ENCODE data around the gene TCF4.
"Not testable (repeated sequence)": the region's sequence is repeated elsewhere in the genome, so short reads cannot be mapped to it uniquely, and the experiment has no call there.

TCF4 gene

DNA sequence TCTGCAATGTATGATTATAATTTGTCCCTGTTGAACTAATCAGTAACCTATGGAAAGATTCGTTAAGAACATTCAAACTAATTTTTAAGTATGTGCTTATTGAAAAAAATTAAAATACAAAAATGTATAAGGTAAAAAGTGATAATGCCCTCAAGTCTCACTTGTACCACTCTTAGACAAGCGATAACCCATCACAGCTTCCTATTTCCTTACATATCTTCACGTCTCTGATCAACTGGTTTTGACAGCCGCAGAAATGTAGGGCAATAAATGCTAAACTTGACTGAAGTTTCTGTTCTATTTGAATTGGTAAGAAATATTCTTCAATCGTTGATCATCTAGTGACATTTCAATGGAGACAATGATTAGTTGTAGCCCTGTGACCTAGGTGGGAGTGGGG is 112.5 kb downstream of the TCF4 start:
- no peak for DNase-seq (ENCODE audit: low read depth in 3 of 3)

- DNase-seq (ENCODE audit: low read depth in 3 of 3) = no peak
Observed at GRCh38 chr18:55473560-55473959, 114.4 kb downstream of the TCF4 start.

DNA sequence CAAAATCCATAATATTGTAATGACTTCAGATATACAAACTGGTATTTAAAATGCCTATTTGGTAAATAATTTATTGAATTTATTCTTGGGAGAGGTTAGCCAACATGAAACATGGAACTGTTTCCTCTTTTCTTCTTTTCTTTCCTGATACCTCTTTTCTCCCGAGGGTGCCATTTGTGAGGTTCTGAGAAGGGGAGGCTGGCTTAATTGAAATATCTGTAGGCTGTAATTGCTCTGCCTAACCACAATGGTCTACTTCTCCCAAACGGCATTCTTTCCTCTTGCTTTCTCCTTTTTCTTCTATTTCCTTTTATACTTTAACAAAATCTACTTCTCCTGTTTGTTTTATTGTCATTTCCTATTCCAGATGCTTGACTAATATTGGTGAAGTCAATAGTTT is 114.9 kb downstream of the TCF4 start:
- no peak for DNase-seq (ENCODE audit: low read depth in 3 of 3)

- no peak for DNase-seq (ENCODE audit: low read depth in 3 of 3)
Observed at GRCh38 chr18:55470826-55471225, 117.2 kb downstream of the TCF4 start.

DNA sequence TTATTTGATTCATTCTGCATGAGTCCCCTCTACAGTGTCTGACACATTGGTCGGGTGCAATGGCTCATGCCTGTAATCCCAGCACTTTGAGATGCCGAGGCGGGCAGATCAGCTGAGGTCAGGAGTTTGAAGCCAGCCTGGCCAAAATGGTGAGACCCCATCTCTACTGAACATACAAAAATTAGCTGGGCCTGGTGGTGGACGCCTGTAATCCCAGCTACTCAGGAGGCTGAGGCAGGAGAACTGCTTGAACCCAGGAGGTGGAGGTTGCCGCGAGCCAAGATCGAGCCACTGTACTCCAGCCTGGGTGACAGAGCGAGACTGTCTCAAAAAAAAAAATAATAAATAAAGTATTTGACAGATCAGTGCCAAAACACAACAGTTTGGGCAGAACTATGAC is 118.9 kb downstream of the TCF4 start:
- DNase-seq (ENCODE audit: low read depth in 3 of 3) = not testable (repeated sequence)

GRCh38 chr18:55466789-55467188 is 121.2 kb downstream of the TCF4 start:
- DNase-seq (ENCODE audit: low read depth in 3 of 3) = no peak

- no peak for DNase-seq (ENCODE audit: low read depth in 3 of 3)
Observed at GRCh38 chr18:55465313-55465712, 122.7 kb downstream of the TCF4 start.

- no peak for DNase-seq (ENCODE audit: low read depth in 3 of 3)
Observed at GRCh38 chr18:55464581-55464980, 123.4 kb downstream of the TCF4 start.

DNA sequence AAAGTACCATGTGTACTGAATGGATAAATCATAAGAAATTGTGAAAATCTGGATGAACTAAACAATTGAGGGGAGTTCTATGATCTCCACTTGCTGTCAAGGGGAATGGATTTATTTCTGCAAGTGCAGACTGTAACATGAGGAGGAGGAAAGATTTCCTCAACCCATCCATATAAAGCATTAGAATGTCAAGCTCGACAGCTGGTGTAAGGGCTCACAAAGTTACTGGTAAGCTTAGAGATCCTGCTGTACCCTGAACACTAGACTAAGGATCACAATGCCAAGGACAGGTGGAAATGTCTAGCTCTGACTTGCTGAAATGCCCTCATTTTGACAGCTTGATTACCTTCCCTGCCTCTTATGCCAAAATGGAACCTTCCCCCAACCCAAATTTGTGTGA is 125.3 kb downstream of the TCF4 start:
- DNase-seq (ENCODE audit: low read depth in 3 of 3) = no peak

DNA sequence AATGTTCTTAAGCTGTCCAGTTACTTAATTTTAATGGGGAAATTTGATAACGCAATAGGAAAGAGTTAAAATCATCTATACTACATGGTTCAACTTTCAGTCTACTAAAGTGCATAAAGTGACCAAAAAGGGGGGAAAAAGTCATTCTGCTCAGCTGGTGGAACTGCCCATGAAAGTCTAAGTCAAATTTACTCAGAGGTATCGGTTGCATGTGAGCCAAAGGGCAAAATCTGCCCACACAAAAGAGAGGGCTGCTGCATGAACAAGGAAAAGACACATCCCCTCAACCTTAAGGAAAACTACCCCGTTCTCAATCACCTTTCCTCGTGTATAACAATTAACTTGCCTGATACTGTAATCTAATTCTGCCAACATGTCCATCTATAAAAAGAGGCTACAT is 126.1 kb downstream of the TCF4 start:
- DNase-seq (ENCODE audit: low read depth in 3 of 3) = no peak

- no peak for DNase-seq (ENCODE audit: low read depth in 3 of 3)
Observed at GRCh38 chr18:55458456-55459203, 129.4 kb downstream of the TCF4 start.

GRCh38 chr18:55457028-55457427 is 131.0 kb downstream of the TCF4 start:
- DNase-seq (ENCODE audit: low read depth in 3 of 3) = no peak

GRCh38 chr18:55455938-55456337 is 132.1 kb downstream of the TCF4 start:
- no peak for DNase-seq (ENCODE audit: low read depth in 3 of 3)

DNA sequence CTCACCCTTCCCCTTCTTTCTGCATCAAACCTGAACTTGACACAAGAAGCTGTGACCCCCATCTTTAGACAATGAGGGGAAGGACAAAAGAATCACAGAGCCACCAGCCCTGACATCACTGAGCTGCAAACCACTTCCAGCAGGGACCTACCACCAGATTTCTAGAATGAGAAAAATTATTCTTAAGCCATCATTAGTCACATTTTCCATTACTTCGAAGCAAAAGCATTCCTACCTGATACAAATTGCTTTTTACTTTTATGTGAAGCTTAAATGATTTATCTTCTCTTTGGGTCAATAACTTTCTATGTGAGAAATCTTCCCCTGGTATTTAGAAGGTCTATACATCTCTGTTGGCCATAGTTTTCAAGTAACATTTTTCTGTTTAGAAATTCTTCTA is 134.8 kb downstream of the TCF4 start:
- DNase-seq (ENCODE audit: low read depth in 3 of 3) = no peak

DNA sequence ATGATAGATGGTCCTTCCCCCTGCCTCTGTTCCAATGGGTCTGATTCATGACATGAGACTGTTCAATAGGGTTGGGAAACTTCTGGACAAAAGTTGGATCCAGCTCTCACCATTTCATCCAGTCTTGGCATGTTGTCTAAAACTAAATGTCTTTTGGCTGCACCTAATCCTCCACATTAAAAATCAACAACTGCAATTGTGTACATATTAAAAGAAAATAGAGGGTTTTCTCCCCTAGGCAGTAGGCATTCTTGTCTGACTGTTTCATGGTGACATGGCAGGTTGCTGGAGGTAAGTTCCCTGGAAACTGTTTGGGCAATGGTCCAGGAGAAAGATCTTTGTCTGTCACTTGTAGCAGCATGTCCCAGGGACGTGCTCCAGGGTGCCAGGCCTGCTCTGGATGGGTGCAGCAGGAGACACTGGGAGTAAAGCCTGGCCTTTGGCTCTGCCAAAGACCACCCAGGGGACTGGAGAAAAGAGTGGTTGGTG is 135.8 kb downstream of the TCF4 start:
- no peak for DNase-seq (ENCODE audit: low read depth in 3 of 3)

DNA sequence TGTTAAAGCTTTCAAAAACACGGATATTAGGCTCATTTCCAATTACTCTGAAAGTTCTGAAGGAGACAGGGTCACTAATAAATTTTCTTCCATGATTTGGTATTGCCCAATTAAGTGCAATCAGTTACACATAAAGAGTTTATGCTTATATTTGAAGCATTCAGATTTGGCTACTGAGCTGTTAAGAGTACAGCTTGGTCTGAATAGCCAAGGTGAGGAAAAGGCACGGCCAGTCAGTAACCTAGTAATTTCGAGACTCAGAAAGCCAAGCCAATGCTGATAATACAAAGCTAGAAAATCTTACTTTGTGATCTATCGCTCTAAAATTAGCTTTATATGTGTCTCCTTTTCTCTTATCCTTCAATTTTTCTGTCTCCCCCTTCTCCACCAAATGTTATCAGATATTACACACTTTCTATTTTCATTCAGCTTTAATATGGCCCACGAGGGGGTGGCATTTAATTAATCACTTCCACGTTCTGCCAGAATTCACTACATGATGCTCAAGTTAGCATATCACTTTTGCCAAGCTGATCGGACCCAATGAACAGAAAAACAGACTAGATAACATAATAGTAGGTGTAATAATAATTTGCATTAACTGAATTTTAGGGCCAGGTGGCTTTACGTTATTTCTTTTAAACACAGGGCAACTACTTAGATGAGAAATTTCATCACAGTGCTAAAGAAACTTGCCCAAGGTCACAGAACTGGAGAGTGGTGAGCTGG is 138.4 kb downstream of the TCF4 start:
- no peak for DNase-seq (ENCODE audit: low read depth in 3 of 3)

DNA sequence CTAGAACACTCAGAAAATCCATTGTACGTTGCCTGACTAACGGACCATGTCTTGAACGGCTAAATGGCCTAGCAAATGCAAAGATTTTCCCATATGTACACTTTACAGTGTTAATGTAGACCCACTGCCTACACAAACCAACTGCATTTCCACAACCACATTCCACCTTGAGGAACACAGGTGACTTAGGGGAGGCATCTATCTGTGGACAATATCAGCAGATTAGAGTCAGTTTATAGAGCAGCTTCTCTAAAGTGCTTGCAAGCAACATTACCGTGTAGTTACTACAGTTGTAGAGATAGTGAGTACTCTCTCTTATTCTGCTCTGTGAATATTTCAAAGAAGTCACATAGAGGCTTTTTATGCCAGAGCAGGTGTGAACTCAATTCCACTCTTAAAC is 139.6 kb downstream of the TCF4 start:
- no peak for DNase-seq (ENCODE audit: low read depth in 3 of 3)

GRCh38 chr18:55447672-55448018 is 140.3 kb downstream of the TCF4 start:
- no peak for DNase-seq (ENCODE audit: low read depth in 3 of 3)

DNA sequence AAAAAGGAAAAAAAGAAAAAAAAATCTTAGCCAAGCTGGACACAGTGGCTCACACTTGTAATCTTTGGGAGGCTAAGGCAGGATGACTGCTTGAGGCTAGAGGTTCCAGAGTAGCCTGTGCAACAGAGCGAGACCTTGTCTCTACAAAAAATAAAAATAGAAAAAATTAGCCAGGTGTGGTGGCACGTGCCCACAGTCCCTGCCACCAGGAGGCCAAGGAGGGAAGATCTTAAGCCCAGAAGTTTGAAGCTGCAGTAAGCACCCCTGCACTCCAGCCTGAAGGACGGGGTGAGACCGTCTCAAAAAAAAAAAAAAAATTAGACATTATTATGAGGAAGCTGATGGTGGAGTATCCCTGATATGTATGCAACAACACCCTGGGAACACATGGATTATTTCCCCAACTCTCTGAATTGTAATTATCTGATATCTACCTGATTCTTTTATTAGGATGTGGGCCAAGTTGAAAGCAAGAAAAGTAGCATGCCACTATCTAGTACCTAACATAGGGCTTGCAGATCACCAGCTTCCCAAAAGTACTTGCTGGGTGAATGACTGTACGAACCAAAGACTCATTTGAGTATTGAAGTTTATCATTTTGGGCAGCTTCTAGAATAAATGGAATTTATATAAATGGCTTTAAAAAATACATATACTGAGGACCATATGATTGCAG is 140.9 kb downstream of the TCF4 start:
- DNase-seq (ENCODE audit: low read depth in 3 of 3) = no peak

DNA sequence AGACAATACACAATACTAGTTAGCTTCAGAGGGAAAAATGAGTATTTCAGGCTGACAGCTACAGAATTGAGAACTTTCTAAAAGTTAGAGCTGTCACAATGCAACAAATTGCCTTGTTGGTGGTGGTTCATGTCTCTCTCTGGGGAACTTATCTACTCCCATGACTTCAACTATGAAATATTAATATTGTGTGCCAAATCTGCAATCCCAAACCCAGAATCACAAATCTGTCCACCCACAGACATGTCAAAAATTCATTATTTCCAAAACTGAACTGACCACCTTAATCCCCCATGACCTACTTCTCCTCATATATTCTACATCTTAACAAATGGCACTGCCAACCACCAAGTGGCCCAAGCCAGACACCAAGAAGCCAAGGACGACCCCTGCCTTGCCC is 143.5 kb downstream of the TCF4 start:
- DNase-seq (ENCODE audit: low read depth in 3 of 3) = no peak

- DNase-seq (ENCODE audit: low read depth in 3 of 3) = no peak
Observed at GRCh38 chr18:55443776-55444175, 144.2 kb downstream of the TCF4 start.

GRCh38 chr18:55442561-55442960 is 145.4 kb downstream of the TCF4 start:
- DNase-seq (ENCODE audit: low read depth in 3 of 3) = no peak

DNA sequence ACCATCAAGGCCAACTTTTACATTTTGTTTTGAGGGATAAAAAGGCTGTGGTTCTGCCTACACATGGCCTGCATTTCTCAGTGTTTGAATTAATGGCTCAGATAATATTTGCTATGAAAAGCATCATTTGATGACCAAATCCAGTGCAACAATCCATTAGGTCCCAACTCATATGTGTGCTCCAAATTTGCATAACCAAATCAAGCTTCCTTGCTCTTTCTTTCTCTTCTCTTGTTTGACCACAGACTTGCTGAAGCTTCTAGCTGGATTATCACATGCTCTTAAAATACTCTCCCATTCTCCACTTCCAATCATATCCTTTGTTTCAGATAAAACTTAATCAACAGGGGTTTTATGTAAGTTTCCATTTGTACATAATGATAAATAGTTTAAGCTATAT is 147.0 kb downstream of the TCF4 start:
- no peak for DNase-seq (ENCODE audit: low read depth in 3 of 3)
